CD4-positive, alpha-beta T cell treated with Interferon alpha-2 for 1 hour (primary cell): ENCODE measurements around the gene CRYL1.

ENCODE experiments used
- DNase-seq, 2 donors: peaks; one replicate each; pipeline ENCODE4 v3.0.0-alpha.2; 2020 to 2022

The CRYL1 gene

GRCh38 chr13:20525601-20526544 is at the start of gene CRYL1:
Gene CRYL1 (minus strand): TSS chr13:20525857. CDS start chr13:20525794, 63 bp downstream.
- DNase-seq = peak; percentile 68 to 80

GRCh38 chr13:20573636-20574035 is 48.0 kb upstream of the CRYL1 start:
- no peak for DNase-seq

- no peak for DNase-seq
Measured at GRCh38 chr13:20573186-20573585, 47.5 kb upstream of the CRYL1 start.

- no peak for DNase-seq
Measured at GRCh38 chr13:20571676-20572075, 46.0 kb upstream of the CRYL1 start.

- DNase-seq = no peak
Measured at GRCh38 chr13:20570517-20570916, 44.9 kb upstream of the CRYL1 start.

- no peak for DNase-seq
Measured at GRCh38 chr13:20567881-20568528, 42.3 kb upstream of the CRYL1 start.

GRCh38 chr13:20566898-20567874 is 41.5 kb upstream of the CRYL1 start, which contains the start of gene IFT88:
Gene IFT88 (plus strand): TSS chr13:20567157. CDS start chr13:20574386, 7,229 bp downstream.
- DNase-seq = peak; percentile 78 to 87

- no peak for DNase-seq
Measured at GRCh38 chr13:20566468-20566897, 40.8 kb upstream of the CRYL1 start.

- DNase-seq = no peak
Measured at GRCh38 chr13:20565115-20565736, 39.6 kb upstream of the CRYL1 start.

GRCh38 chr13:20561741-20562140 is 36.1 kb upstream of the CRYL1 start:
- DNase-seq = no peak

GRCh38 chr13:20559659-20560356 is 34.2 kb upstream of the CRYL1 start:
- DNase-seq = no peak

- no peak for DNase-seq
Measured at GRCh38 chr13:20558982-20559381, 33.3 kb upstream of the CRYL1 start.

- no peak for DNase-seq
Measured at GRCh38 chr13:20553311-20553710, 27.7 kb upstream of the CRYL1 start.

GRCh38 chr13:20550799-20551198 is 25.1 kb upstream of the CRYL1 start:
- DNase-seq = no peak

- DNase-seq = no peak
Measured at GRCh38 chr13:20547479-20547908, 21.8 kb upstream of the CRYL1 start.

- peak in 1 of 2 donors; percentile 8 for DNase-seq
Measured at GRCh38 chr13:20546556-20546955, 20.9 kb upstream of the CRYL1 start.

- DNase-seq = no peak
Measured at GRCh38 chr13:20544201-20544923, 18.7 kb upstream of the CRYL1 start.

- no peak for DNase-seq
Measured at GRCh38 chr13:20536992-20537391, 11.3 kb upstream of the CRYL1 start.

- no peak for DNase-seq
Measured at GRCh38 chr13:20534038-20534608, 8.5 kb upstream of the CRYL1 start.

- DNase-seq = no peak
Measured at GRCh38 chr13:20528452-20528851, 2.8 kb upstream of the CRYL1 start.
